K562 (cell line): Measurements from ENCODE around the gene EID2. TPM values are rescaled to one million over a fixed set of nuclear protein-coding genes. Genes with fewer than 3 reads are reported as not detected.

Experiments used
- ATAC-seq: fragments of 200-7000 bp; cut with Tn5 transposase; 3 replicates; pipeline ENCODE4 v1.9.1; 2020; ENCODE audit warnings: moderate library complexity
- BruUV-seq: library from RNA; stranded (reverse); fragments of 400-500 nt; replicated peaks from 2 replicates; lab custom pipeline; 2021; lab: Mats Ljungman, UMichigan
- CTCF ChIA-PET: fragments of 300-600 bp; formaldehyde crosslinking; extraction: SDS; loops from one replicate; lab custom pipeline; 2021; ENCODE audit warnings: low intra/inter-chr PET ratio; lab: Yijun Ruan, JAX
- POLR2A ChIA-PET: fragments of 300-600, 350-650 bp; sonication (Branson Sonifier 250); formaldehyde crosslinking; extraction: SDS; loops from one replicate; lab custom pipeline; 2021; ENCODE audit warnings: antibody characterized with exemption, inconsistent platforms; lab: Yijun Ruan, JAX
- DNase-seq, 4 experiments: peaks; one replicate each; pipeline versions ENCODE4 v3.0.0 to v3.0.0-alpha.2; 2011 to 2018; ENCODE audit warnings: low spot score in 3 of 4, mixed read lengths in 3 of 4; ENCODE audit errors: extremely low read depth in 1 of 4
- FAIRE-seq: peaks from 2 replicates; lab custom pipeline; 2011; peaks lifted over from hg19 to GRCh38; lab: Jason Lieb, UNC
- H2AFZ ChIP-seq: 2 replicates; pipeline ENCODE4 v1.6.0; 2011; ENCODE audit warnings: low read depth, low read length, control low read depth, inconsistent platforms
- H3K27ac ChIP-seq: fragments of 200-600 bp; 3 replicates; pipeline ENCODE4 v1.8.0; 2011; ENCODE audit warnings: low read depth, mild to moderate bottlenecking, control low read depth, inconsistent platforms, low read length, moderate library complexity, mixed read lengths; ENCODE audit errors: extremely low read depth
- H3K27me3 ChIP-seq, 2 experiments: fragments of 300-600 bp in 1 of 2; 2 replicates in 1 of 2; 3 replicates in 1 of 2; pipeline versions ENCODE4 v1.6.0 to v1.8.0; 2011; ENCODE audit warnings: inconsistent platforms in 2 of 2, low read length in 2 of 2, mild to moderate bottlenecking in 1 of 2, mixed read lengths in 1 of 2, moderate library complexity in 1 of 2; ENCODE audit not compliant: control insufficient read depth in 2 of 2, insufficient read depth in 2 of 2
- H3K36me3 ChIP-seq: fragments of 300-600 bp; 3 replicates; pipeline ENCODE4 v1.8.0; 2011; ENCODE audit warnings: mild to moderate bottlenecking, low read length, inconsistent platforms; ENCODE audit not compliant: control insufficient read depth, insufficient read depth
- H3K4me1 ChIP-seq, 2 experiments: fragments of 200-600 bp in 1 of 2; replicated peaks in 1 of 2; 2 replicates in 1 of 2; 3 replicates in 1 of 2; pipeline versions ENCODE4 v1.5.1 to v1.8.0; 2011; ENCODE audit warnings: inconsistent platforms in 2 of 2, low read length in 2 of 2, mild to moderate bottlenecking in 1 of 2, mixed read lengths in 1 of 2, moderate library complexity in 1 of 2; ENCODE audit not compliant: control insufficient read depth in 2 of 2, insufficient read depth in 2 of 2
- H3K4me2 ChIP-seq: 2 replicates; pipeline ENCODE4 v1.6.1; 2011; ENCODE audit warnings: low read length, control low read depth, inconsistent platforms, mixed read lengths; ENCODE audit not compliant: insufficient read depth
- H3K4me3 ChIP-seq: fragments of 200-600 bp; sonication (generic), shearing (Covaris generic); 2 replicates; pipeline ENCODE4 v1.5.1; 2016; ENCODE audit warnings: control low read depth, inconsistent platforms
- H3K79me2 ChIP-seq: fragments of 200-600 bp; 3 replicates; pipeline ENCODE4 v1.8.0; 2011; ENCODE audit warnings: low read length, inconsistent platforms; ENCODE audit not compliant: control insufficient read depth, insufficient read depth
- H3K9ac ChIP-seq, 2 experiments: 2 replicates each; pipeline versions ENCODE4 v1.6.0 to v1.6.1; 2011; ENCODE audit warnings: low read depth in 2 of 2, low read length in 2 of 2, control low read depth in 1 of 2, inconsistent platforms in 1 of 2, mild to moderate bottlenecking in 1 of 2, mixed read lengths in 1 of 2; ENCODE audit not compliant: insufficient read depth in 1 of 2
- H3K9me1 ChIP-seq: one replicate; pipeline ENCODE4 v1.6.0; 2011; ENCODE audit warnings: inconsistent platforms, mild to moderate bottlenecking, low read length, moderate library complexity; ENCODE audit not compliant: control insufficient read depth, insufficient read depth
- H3K9me3 ChIP-seq: replicated peaks from 2 replicates; pipeline ENCODE4 v1.5.1; 2011; ENCODE audit warnings: low read depth, low read length, inconsistent platforms; ENCODE audit not compliant: control insufficient read depth, insufficient read depth
- H4K20me1 ChIP-seq: replicated peaks from 2 replicates; pipeline ENCODE4 v1.6.1; 2011; ENCODE audit warnings: low read length, inconsistent platforms, mixed read lengths; ENCODE audit not compliant: control insufficient read depth, insufficient read depth
- CBFB ChIP-seq: sonication (generic); formaldehyde crosslinking; IDR thresholded peaks from 2 replicates; pipeline ENCODE4 v1.4.0; 2020; ENCODE audit warnings: mild to moderate bottlenecking, missing genetic modification reagents
- CTBP1 ChIP-seq: fragments of 450-650 bp; IDR thresholded peaks from 2 replicates; pipeline ENCODE4 v1.6.1; 2016; ENCODE audit warnings: borderline replicate concordance
- PCBP1 ChIP-seq: fragments of 200-400 bp; formaldehyde crosslinking; IDR thresholded peaks from 2 replicates; pipeline ENCODE4 v1.6.1; 2018; ENCODE audit warnings: mild to moderate bottlenecking, low read depth, low read length; ENCODE audit not compliant: poor library complexity, severe bottlenecking
- RFX7 ChIP-seq: fragments of 250-450 bp; sonication (Bioruptor Pico); IDR thresholded peaks from 2 replicates; pipeline ENCODE4 v1.5.1; 2021; ENCODE audit warnings: mild to moderate bottlenecking
- TSC22D4 ChIP-seq: fragments of 450-650 bp; IDR thresholded peaks from 2 replicates; pipeline ENCODE4 v1.6.1; 2016; ENCODE audit warnings: missing genetic modification characterization, missing biosample characterization, control low read depth
- ZBTB7A ChIP-seq: IDR thresholded peaks from 2 replicates; pipeline ENCODE4 v1.6.1; 2011; ENCODE audit warnings: low read depth, mild to moderate bottlenecking, low read length, moderate library complexity, borderline replicate concordance; ENCODE audit not compliant: control insufficient read depth
- ZC3H4 ChIP-seq: sonication (generic); formaldehyde crosslinking; IDR thresholded peaks from 2 replicates; pipeline ENCODE4 v1.9.0; 2021; ENCODE audit warnings: missing genetic modification reagents, borderline replicate concordance
- ZZZ3 ChIP-seq: fragments of 450-650 bp; IDR thresholded peaks from 2 replicates; pipeline ENCODE4 v1.6.1; 2016; ENCODE audit warnings: antibody characterized with exemption, mild to moderate bottlenecking, moderate library complexity
- WGBS: fragments of 100-300 bp; shearing (Covaris generic); methylation state at CpG from one replicate; pipeline ENCODE4 v1.1.6; 2016; ENCODE audit warnings: low coverage, mixed read lengths; ENCODE audit not compliant: insufficient coverage; ENCODE audit errors: missing lambda C conversion rate; 5-methylcytosine and 5-hydroxymethylcytosine counted together
- in situ Hi-C: fragments of 300-500 bp; cut with MboI; formaldehyde crosslinking; loops from 4 replicates; pipeline ENCODE4 v1.15.0; 2018; ENCODE audit warnings: inconsistent platforms, mixed read lengths
- intact Hi-C: fragments of 100-400 bp; cut with micrococcal nuclease; formaldehyde crosslinking; loops from 2 replicates; pipeline ENCODE4 v1.14.2; 2022
- polyA plus RNA-seq, 8 experiments: library from polyadenylated mRNA; depleted of rRNA in 4 of 8; stranded (reverse) in 5 of 8; unstranded in 3 of 8; fragments of >200 nt; fragmentation: Nextera tagmentation in 2 of 8; fragmentation: Illumina TruSeq in 1 of 8; extraction: Ambion mirVana in 2 of 8; extraction: Trizol in 1 of 8; gene quantifications; 2 replicates each; pipeline versions ENCODE4 v1.2.1 to v1.2.3, GENCODE V29; 2011 to 2014; ENCODE audit warnings: inconsistent platforms in 1 of 8, missing spikeins in 1 of 8
- total RNA-seq, 7 experiments: library from RNA; depleted of rRNA in 6 of 7; stranded (reverse); fragments of >200 nt in 6 of 7; fragmentation: Illumina TruSeq in 2 of 7; extraction: Trizol in 2 of 7; gene quantifications; 2 replicates each; pipeline versions ENCODE4 v1.2.1 to v1.2.3, GENCODE V29; 2011 to 2021; ENCODE audit warnings: low replicate concordance in 1 of 7

The EID2 gene
- total and polyA plus RNA-seq, 9 of the 15 experiments (the other 6 are each of a cell fraction or from before 2014, with no cell fraction given): 2.5 to 18.5 (median 11.3) TPM

GRCh38 chr19:39496063-39496462 is 43.9 kb downstream of the EID2 start:
- no peaks in the 10 kb centered on the region for H4K20me1 ChIP-seq
- no peaks in the 10 kb centered on the region for H3K9me3 ChIP-seq
- ChIA-PET POLR2A (interaction anchor here (0.6 to 1.2 kb wide), 2 partner anchors 15 to 78 kb away, joined by 3 read pairs; partner anchors contain the start of gene TIMM50), CTCF (no interaction called here)
- H3K27ac ChIP-seq: no peak overlapping the region
- H3K27me3 ChIP-seq: no peaks in the 10 kb centered on the region
- BruUV-seq: no TSS peak
- intact Hi-C loops: loop anchor here (5.0 kb wide), 1 partner anchor 176 kb away; no protein-coding TSS in a partner anchor
- no peak for DNase-seq
- no peaks in the 10 kb centered on the region for H3K79me2 ChIP-seq
- 16% methylated on average over 5 of the region's 5 CpGs for WGBS
- H3K36me3 ChIP-seq: peaks cover 12% of the 10 kb centered on the region; the same call in 1 of the 3 replicates
- H3K4me3 ChIP-seq: no peak overlapping the region
- in situ Hi-C loops: no loop called here
- FAIRE-seq: no peak
- H3K9me1 ChIP-seq: no peaks in the 10 kb centered on the region
- H3K4me2 ChIP-seq: no peak overlapping the region
- H3K4me1 ChIP-seq: peaks cover 6 to 20% of the 10 kb centered on the region in 2 experiments; a peak in 4 of 5 replicates
- H3K9ac ChIP-seq: no peak overlapping the region
- no peak for TF ChIP-seq RFX7 (CRISPR knock-in tag)
- TF ChIP-seq ZZZ3: no peak
- no peak for TF ChIP-seq CBFB
- no peak for TF ChIP-seq CTBP1
- TF ChIP-seq PCBP1: no peak
- no peak for TF ChIP-seq ZBTB7A
- TF ChIP-seq TSC22D4 (tag): no peak
- TF ChIP-seq ZC3H4 (CRISPR knock-in tag): no peak
- H2AFZ ChIP-seq: no peak overlapping the region
- ATAC-seq: no peak
